HG03520 (cell line): Measurements from ENCODE around the gene DAAM2.

Experiments
- ATAC-seq: cut with Tn5 transposase; IDR thresholded peaks from one replicate; pipeline ENCODE4 v1.9.1; 2021; ENCODE audit warnings: mild to moderate bottlenecking, moderate library complexity; ENCODE audit not compliant: unreplicated experiment

Gene DAAM2

GRCh38 chr6:39925191-39925930, 133.2 kb downstream of the DAAM2 start:
- no peak for ATAC-seq

- ATAC-seq, result no peak
These were observed 133.7 kb downstream of the DAAM2 start for GRCh38 chr6:39925931-39926290.

- ATAC-seq, result no peak
These were observed 134.5 kb downstream of the DAAM2 start for GRCh38 chr6:39926668-39927067.

- ATAC-seq, result no peak
These were observed 135.0 kb downstream of the DAAM2 start for GRCh38 chr6:39927159-39927558.

GRCh38 chr6:39929039-39929732, 137.0 kb downstream of the DAAM2 start:
- ATAC-seq, result no peak

- no peak for ATAC-seq
These were observed 137.7 kb downstream of the DAAM2 start for GRCh38 chr6:39929733-39930461.

GRCh38 chr6:39930540-39930939, 138.4 kb downstream of the DAAM2 start:
- no peak for ATAC-seq

GRCh38 chr6:39931607-39932006, 139.4 kb downstream of the DAAM2 start:
- ATAC-seq, result no peak

GRCh38 chr6:39932386-39932910, 140.3 kb downstream of the DAAM2 start:
- no peak for ATAC-seq

GRCh38 chr6:39933669-39934130, 141.5 kb downstream of the DAAM2 start:
- no peak for ATAC-seq

GRCh38 chr6:39934131-39934757, 142.1 kb downstream of the DAAM2 start, which contains the start of gene MOCS1:
MOCS1 (minus strand) TSS chr6:39934462; CDS start chr6:39934417, 45 bp downstream.
- ATAC-seq, result no peak

- ATAC-seq, result no peak
These were observed 143.1 kb downstream of the DAAM2 start for GRCh38 chr6:39935241-39935640.

GRCh38 chr6:39936857-39937256, 144.7 kb downstream of the DAAM2 start:
- no peak for ATAC-seq

GRCh38 chr6:39937686-39938333, 145.6 kb downstream of the DAAM2 start:
- ATAC-seq, result no peak

GRCh38 chr6:39938773-39939654, 146.8 kb downstream of the DAAM2 start:
- ATAC-seq, result no peak

GRCh38 chr6:39941138-39941537, 149.0 kb downstream of the DAAM2 start:
- ATAC-seq, result no peak

GRCh38 chr6:39941820-39942219, 149.6 kb downstream of the DAAM2 start:
- no peak for ATAC-seq

GRCh38 chr6:39942903-39943580, 150.9 kb downstream of the DAAM2 start:
- ATAC-seq, result no peak

GRCh38 chr6:39945626-39946025, 153.4 kb downstream of the DAAM2 start:
- no peak for ATAC-seq
